Measurements from ENCODE around the gene STRADA.

STRADA gene

GRCh38 chr17:63700528-63701455 is 40.8 kb downstream of the STRADA start:
- DNase-seq, result peak; percentile 31

DNA sequence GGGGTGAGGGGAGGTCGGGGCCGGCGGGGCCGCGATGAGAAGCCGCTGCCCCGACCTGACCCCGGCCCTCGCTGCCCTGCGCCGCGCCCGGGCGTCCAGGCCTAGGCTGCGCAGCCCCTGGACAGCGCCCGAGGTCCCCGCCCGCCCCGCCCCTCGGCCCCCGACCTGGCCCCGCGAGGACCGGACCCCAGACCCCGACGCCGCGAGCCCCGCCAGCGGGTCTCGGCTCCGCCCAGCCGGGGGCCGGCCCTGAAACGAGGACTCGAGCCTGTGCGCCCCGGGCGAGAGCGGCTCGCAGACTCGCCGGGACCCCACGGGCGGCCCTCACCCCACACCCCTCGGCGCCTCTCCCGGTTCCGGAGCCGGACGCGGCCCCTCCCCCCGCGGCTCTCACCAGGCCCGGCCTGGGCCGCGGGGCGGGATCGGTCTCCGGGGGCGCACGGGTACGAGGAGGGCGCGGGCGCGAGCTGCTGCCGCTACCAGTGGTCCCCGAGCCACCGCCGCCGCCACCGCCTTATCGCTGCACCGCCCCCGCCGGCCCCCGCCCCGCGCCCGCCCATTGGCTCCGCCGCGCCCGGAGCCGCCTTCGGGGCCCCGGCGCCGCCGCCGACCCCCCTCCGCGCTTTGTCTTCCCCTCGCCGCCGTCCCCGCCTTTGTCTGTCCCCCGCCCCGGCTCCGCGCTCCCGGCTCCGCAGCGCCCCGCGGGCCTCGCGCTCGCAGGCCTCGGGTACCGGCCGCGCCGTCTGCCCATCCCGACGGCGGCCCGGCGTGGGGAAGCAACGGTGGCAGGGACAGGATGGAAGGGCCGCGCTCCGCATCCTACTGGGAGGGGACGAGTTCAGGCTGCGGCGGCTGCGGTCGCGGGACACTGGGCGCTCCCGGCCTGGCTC is 41.7 kb downstream of the STRADA start, which contains the start of gene LIMD2:
TSS of gene LIMD2 (minus strand) at position 488 of the 890 bp plus-strand sequence. CDS start 827 bp downstream, outside the sequence.
- DNase-seq, result peak; percentile 45

DNA sequence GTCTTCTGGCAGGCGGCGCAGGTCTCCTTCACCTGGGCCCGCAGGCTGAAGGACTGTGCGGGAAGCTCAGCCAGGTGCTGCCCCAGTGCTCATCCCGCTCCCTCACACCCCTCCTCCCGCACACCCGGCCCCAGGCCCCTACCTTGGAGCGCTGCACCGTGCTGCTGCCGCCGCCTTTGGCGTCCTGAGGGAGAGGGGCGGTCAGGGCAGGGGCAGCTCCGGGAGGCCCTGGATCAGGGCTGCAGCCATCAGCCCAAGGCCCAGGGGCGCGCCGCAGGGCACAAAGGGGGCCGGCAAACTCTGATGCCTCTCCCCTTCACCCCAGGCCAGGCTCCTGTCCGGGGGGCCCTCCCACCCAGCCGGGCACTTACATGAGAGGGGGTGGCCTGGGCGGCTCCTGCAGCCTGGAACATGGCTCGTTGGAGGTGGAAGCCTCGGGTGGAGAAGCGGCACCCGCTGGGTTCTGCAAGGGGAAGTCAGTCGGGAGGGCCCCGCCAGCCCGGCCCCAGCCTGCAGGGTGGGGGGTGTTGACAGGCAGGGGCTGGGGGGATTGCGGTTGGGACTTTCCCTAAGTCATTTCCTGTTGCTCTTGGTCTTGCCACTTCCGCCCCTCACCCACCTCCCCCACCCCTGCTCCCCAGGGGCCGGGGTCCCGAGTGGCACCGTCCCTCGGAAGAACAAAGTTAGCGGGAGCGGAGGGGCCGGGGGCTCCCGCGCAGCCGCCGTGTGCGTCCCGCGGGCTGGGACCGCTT is 42.5 kb downstream of the STRADA start:
- no peak for DNase-seq

DNA sequence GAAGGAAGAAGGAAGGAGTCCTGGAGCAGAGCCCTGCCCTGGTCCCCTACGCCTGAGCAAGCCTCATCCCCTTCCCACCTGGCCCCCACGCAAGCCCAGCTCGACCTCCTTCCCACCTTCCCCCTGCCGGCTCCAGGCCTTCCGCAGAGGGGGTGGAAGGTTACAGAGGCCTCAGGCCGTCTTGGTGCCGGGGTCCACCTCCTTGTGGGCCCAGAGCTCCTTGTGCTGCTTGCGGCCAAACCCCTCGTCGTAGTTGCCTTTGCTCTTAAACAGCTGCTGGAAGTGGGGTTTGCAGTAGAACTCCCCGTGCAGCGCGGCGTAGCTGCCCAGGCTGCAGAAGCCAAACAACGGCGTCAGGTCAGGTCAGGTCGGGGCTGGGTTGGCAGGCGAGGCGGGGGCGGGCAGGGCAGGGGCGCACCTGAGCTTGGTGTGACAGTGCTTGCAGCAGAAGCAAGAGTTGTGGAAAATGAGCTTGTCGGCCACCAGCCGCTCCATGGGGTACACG is 43.2 kb downstream of the STRADA start:
- DNase-seq, result no peak

DNA sequence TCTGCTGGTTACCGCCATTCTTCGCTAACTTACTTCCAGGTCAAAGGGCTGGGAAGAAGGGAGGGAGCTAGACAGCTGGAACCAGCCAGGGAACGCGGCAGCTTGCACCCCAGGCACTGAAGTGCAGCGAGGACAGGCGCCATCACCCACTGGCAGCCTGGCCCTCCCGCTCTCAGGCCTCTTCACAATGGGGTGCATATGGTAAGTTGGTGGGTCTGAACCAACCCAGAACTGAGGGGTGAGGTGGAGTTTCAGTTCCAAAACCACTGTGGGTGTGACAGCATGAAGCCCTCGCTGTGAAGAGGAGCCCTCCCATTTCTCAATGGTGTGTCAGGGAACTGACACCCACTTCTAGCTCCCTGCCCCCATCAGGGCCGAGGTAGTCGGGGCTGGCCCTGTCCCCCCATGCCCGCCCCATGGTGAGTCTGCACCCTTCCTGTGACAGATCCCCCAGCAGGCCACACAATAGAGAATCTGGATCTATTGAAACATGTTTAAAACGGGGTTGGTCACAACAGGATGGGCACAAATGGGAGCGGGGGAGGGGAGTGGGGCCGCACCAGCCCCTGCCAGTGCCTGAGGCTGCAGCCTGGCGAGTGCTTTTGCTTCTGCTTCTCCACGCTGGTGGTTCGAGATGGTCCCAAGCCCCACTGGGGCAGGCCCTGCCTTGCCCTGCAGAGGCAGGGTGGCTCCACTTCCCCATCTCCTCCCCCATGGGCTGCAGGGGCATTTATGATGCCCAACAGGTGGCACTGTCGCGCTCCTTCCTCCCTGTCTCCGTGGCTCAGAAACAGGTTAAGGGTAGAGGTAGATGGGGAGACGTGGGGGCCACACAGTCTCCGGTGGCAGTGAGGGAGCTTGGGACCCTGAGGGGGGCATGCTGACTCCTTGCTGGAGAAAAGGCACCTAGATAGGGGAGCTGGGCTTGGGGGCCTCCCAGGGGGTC is 44.0 kb downstream of the STRADA start:
- peak; percentile 39 for DNase-seq

DNA sequence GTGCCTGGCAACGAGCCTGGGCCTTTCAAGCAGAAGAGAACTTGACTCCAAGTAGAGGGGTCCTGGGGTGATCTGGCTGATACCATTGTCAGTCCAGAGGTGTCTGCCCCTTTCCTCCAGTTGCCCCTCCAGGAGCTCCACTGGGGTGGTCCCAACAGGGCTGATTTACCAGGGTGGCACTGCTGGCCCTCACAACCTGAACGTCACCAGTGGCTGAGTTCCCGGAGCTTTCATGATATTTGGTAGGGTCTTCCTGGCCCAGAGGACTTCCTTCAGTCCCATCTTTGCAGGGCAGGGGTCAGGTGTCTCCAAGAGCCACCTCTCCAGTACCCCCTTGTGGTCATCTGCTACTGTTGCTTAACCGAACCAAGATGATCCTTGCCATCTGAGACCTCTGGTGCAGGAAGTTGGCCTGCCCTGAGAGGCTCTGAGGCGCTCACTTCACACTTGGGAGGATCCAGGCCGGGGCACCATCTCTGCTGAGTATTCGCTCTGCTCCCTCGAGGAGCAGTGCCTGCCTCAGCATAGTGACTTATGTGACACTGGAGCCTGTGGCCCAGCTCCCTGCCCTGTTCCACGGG is 45.1 kb downstream of the STRADA start:
- no peak for DNase-seq

GRCh38 chr17:63695889-63696288 is 45.7 kb downstream of the STRADA start:
- no peak for DNase-seq

DNA sequence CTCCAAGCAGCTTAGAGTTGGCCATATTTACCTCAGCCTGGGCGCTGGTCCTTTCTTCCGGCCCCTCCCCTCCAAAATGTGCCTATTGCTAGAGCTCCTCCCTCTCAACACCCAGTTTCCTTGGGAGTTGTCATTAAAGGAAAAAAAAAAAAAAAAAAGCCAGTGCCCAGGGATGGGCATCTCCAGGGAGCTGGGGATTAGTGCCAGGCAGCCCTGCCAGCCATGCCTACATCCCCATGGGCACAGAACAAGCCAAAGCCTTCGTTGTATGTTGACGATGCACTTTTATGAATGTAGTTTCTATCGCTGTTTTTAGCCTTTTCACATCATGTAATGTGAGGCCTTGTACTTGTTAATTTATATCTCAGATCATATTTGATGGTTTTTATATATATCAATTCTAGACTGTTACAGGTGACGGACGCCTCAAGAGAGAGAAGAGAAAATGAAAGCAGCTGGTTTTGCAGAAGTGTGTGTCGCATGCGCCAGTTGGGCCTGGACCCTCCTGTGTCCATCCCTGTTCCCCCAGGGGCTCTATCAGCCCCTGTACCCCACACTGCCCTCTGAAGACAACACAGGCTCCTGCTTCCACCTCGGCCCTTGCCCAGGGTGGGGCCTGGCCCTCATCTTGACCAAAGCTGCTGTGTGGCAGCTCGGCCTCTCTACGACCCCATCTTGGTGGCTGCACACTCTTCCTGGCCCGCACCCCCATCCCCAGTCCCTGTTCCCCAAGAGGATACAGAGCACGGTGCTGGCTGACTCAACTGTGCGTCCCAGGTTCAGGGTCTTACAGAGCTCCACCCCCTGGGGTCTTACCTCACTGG is 46.4 kb downstream of the STRADA start:
- no peak for DNase-seq

- peak; percentile 80 for DNase-seq
Observed at GRCh38 chr17:63694229-63694949, 47.2 kb downstream of the STRADA start.

GRCh38 chr17:63693411-63694113 is 48.0 kb downstream of the STRADA start:
- no peak for DNase-seq

- DNase-seq, result no peak
Observed at GRCh38 chr17:63692195-63692816, 49.3 kb downstream of the STRADA start.

GRCh38 chr17:63689479-63689878 is 52.1 kb downstream of the STRADA start:
- DNase-seq, result no peak

DNA sequence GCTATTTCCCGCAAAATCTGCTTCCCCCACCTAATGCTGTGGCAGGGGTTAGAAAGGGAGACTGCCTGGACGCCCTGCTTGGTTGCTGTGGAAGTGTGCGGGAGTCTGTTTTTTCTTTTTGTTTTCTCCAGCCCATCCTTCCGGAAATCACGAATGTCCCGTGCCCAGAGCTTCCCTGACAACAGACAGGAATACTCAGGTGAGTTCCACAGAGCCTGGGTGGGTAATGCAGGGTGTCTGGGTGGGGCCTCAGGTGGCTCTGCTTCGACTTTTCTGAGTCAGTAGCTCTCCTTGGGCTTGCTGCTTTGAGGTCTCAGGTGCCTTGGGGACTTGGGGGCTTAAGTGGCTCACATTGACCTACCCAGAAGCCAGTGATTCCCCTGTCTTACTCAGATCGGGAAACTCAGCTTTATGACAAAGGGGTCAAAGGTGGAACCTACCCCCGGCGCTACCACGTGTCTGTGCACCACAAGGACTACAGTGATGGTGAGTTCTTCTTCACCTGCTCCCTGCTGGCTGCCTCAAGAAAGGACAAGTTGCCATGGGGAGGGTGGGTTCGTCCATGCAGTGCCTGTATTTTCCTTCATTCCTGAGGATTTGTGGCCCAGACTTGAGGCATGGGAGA is 53.1 kb downstream of the STRADA start:
- no peak for DNase-seq

DNA sequence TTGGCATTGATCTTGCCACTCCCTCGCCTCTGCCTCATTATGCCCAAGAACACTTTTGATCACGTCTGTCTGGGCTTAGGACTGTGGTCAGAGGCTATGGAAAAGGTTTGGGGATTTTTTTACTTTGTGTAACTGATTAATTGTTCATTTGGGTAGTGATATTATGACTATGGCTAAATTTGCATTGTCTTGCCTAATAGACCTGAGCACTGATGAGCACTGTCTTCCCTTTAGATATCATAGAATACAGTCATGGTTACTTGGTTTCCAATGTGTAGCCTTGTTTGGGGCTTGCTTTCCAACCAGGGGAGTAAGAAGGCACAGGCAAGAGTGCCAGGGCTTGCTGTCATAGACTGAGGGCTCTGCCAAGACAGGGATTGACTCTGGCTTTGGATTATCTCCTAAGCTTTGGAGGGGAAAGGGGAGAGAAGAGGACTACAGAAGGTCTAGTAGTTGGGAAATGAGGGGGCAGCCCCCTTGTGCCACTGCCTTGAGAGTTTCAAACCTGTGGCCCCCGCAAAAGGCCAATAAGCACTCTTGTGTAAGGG is 55.4 kb downstream of the STRADA start:
- DNase-seq, result no peak

DNA sequence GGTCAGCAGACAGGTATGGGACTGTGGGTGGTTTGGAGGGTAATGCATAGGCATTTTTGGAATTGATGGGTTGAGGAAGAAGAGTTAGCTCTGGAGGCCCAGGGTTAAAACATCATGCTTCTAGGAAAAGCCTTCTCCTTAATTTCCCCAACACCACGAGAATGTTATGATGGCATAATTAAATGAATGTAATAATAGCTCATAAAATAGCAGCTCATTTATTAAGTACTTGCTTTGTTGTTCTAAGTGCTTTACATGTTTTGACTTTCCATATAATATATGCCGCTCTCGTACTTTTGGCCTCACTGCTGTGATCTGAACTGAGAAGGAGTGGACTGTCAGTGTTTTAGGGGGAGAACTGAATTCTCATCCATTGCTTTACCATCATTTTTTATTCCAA is 56.0 kb downstream of the STRADA start:
- DNase-seq, result no peak

GRCh38 chr17:63685041-63685440 is 56.6 kb downstream of the STRADA start:
- no peak for DNase-seq

DNA sequence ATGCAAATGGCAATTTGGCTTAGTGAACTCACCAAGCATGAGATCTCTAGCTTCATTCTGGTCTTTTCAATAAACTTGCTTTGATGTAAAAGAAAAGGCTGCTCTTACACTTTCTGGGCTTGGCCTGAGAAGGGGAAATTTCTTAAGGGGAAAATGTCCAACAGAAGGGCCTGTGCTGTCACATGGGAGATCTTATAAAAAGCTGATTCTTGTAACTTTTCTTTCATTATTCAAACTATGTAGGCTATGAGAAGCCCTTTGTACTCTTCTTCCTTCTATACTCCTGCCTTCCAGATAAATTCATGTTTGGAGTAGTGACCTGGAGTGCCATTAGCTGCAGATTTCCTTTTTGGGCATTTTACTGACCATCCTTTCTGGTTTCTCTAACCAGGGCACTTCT is 58.6 kb downstream of the STRADA start:
- no peak for DNase-seq

Measured in NCI-H1694 (cell line).